Left lobe of liver (tissue), 2 donors: ENCODE data around the gene CLBA1. TPM values are rescaled to one million over a fixed set of nuclear protein-coding genes. Genes with fewer than 3 reads are reported as not detected.
"Not testable (repeated sequence)": the region's sequence is repeated elsewhere in the genome, so short reads cannot be mapped to it uniquely, and the experiment has no call there.

Source experiments
- ATAC-seq: fragments of 200-7000 bp; cut with Tn5 transposase; one replicate; pipeline ENCODE4 v1.9.1; 2020; ENCODE audit warnings: mild to moderate bottlenecking, moderate library complexity
- DNase-seq: peaks from one replicate; pipeline ENCODE4 v3.0.0-alpha.2; 2020; ENCODE audit warnings: low spot score
- total RNA-seq: library from RNA; stranded (reverse); gene quantifications from one replicate; pipeline ENCODE4 v1.2.1, GENCODE V29; 2021
- donor health status: DM: no; HTN: no; CAD: no; lungs with moderate emphysema.
- donor health status: DM: no; HTN: yes; CAD: no.

Gene CLBA1
- total RNA-seq, 1 donor from 2014 or later = 2.2 TPM

GRCh38 chr14:105020815-105021655 lies 35.4 kb downstream of the CLBA1 start, which contains the start of gene CDCA4:
Gene CDCA4 (minus strand): TSS chr14:105021083. CDS start chr14:105011929, 9,154 bp downstream.
- ATAC-seq (peak; percentile 96), DNase-seq (peak; percentile 98)

DNA sequence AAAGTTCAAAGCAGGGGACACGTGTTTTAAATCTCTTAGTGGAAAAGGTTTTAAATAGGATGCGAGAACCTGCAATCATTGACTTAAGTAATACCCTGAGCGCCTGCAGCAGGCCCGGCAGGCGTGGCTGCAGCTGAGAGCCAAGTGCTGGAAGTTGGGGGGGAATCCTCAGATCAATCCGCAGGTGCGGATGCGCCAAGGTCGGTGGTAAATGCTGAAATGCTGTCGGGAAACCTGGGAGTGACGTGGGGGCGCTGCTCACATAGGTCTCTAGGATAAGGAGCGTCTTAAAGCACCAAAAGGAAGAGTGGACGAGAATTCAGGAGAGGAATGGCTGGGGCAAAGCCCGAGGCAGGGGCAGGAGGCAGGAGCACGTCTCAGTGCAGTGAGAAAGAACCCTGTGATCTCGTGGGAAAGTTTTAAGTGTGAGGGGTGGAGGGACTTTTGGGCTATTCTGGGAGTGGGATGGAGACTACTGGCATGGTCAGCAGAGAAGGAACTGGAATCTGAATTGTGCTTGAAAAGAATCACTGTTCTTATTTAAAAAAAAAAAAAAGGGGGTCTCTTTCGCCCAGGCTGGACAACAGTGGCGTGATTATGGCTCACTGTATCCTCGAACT lies 36.2 kb downstream of the CLBA1 start:
- ATAC-seq = no peak
- DNase-seq = peak; percentile 51

DNA sequence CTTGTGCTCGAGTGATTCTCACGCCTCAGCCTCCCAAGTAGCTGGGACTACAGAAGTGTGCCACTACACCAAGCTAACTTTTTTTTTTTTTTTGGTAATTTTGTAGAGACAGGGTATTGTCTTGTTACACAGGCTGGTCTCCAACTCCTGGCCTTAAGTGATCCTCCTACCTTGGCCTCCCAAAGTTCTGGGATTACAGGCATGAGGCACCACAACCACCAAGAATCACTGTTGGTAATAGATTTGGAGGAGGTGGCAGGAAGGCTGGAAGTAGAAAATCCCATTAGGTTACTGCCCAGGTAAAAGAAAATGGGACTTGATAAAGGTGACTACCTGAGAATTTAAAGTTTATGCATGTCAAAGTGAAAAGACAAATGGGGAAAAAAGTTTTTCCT lies 36.7 kb downstream of the CLBA1 start:
- DNase-seq = no peak

GRCh38 chr14:105023144-105023543 lies 37.6 kb downstream of the CLBA1 start:
- ATAC-seq = no peak

More for the DNA sequence above, 36.7 kb downstream of the CLBA1 start:
- no peak for ATAC-seq

DNA sequence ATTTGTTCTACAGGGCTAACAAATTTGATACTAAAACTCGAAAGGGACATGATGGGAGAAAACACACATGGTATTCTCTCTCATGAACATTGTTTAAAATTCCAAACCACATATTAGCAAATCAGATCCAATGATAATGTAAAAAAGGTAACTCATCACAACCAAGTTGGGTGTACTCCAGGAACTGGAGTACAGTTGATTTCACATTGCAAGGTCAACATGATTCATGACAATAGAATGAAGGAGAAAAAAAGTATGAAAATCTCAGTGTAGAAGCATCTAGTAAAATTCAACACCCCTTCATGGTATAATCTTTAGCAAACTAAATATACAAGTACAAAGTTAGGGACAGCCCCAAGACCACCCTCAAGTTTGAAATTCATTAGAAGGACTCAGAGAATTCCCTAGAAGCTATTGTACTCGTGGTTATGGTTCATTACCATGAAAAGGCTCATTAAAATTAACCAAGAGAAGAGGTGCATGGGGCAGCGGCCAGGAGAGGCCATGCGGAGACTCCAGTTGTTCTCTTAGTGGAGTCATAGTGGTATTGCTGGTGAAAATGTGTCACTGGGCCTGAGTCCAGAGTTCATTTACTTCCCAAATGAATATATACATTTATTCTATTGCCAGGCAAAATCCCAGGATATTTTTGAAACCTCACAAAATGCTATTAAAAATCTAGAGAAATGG lies 38.3 kb downstream of the CLBA1 start:
- DNase-seq = no peak
- no peak for ATAC-seq

More at GRCh38 chr14:105023144-105023543, 37.6 kb downstream of the CLBA1 start:
- DNase-seq = no peak

- no peak for DNase-seq
- ATAC-seq = no peak
Measured at GRCh38 chr14:105025429-105025828, 39.8 kb downstream of the CLBA1 start.

DNA sequence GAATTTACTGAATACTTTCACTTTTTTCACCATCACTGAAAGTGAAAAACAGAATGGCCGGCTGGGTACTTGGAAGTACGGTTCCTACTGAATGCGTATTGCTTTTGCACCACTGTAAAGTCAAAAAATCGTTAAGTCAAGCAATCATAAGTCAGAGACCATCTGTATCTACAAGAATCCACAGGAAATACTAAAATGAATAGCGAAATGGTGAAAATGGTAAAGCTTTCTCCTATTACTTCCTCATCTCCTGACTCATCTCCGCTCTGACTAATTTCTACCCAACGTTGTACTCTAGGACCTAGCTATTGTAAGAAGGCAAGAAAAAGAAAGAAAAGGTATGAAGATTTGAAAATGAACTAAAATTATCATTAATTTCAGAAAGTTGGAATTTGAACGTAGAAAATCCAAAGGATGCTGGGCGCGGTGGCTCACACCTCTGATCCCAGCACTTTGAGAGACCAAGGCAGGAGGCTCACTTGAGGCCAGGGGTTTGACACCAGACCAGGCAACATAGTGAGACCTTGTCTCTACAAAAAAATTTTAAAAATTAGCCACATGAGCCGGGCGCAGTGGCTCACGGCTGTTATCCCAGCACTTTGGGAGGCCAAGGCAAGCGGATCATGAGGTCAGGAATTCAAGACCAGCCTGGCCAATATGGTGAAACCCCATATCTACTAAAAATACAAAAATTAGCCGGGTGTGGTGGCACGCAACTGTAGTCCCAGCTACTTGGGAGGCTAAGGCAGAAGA lies 40.6 kb downstream of the CLBA1 start:
- ATAC-seq (no peak), DNase-seq (no peak)

DNA sequence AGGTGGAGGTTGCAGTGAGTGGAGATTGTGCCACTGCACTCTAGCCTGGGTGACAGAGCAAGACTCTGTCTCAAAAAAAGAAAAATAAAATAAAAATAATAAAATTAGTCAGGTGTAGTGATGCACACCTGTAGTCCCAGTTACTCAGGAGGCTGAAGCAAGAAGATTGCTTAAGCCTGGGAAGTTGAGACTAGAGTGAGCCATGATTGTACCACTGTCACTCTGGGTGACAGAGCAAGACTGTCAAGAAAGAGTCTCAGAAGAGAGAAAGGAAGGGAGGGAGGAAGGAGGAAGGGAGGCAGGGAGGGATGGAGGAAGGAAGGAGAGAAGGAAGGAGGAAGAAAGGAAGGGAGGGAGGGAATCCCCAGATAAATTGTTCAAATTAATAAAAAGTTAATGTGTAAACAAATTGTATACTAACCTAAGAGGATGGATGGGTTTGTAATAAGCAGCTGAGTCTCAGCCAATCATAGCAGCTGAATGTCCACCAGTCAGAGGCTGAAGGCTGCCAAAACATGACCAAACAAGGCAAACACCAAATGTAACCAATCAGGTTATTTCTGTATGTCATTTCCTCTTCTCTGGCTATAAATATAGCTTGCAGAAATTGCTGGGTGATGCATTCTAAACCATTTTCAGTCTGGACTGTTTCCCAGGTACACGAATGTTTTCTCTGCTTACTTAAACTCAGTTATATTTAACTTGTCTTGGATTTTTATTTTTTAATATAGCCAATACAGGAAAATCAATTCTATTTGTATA lies 41.4 kb downstream of the CLBA1 start:
- no peak for DNase-seq

DNA sequence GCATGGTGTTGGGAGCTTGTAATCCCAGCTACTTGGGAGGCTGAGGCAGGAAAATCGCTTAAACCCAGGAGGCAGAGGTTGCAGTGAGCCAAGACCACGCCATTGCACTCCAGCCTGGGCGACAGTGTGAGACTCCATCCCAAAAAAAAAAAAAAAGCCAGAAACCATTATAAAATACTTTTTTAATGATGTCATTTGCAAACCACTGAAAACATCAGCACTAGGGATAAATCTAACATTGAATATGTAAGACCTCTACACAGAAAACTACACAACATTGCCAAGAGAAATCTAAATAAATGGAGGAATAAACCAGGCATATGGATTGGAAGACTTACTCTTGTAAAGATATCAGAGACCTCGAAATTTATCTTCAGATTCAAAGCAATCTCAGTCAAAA lies 42.1 kb downstream of the CLBA1 start:
- not testable (repeated sequence) for DNase-seq, ATAC-seq

More for the DNA sequence above, 41.4 kb downstream of the CLBA1 start:
- no peak for ATAC-seq

GRCh38 chr14:105028251-105028927 lies 42.8 kb downstream of the CLBA1 start:
- DNase-seq = no peak

GRCh38 chr14:105029402-105029801 lies 43.8 kb downstream of the CLBA1 start:
- ATAC-seq (no peak), DNase-seq (no peak)

More at GRCh38 chr14:105028251-105028927, 42.8 kb downstream of the CLBA1 start:
- no peak for ATAC-seq

- ATAC-seq = no peak
- no peak for DNase-seq
Measured at GRCh38 chr14:105030194-105030593, 44.6 kb downstream of the CLBA1 start.

DNA sequence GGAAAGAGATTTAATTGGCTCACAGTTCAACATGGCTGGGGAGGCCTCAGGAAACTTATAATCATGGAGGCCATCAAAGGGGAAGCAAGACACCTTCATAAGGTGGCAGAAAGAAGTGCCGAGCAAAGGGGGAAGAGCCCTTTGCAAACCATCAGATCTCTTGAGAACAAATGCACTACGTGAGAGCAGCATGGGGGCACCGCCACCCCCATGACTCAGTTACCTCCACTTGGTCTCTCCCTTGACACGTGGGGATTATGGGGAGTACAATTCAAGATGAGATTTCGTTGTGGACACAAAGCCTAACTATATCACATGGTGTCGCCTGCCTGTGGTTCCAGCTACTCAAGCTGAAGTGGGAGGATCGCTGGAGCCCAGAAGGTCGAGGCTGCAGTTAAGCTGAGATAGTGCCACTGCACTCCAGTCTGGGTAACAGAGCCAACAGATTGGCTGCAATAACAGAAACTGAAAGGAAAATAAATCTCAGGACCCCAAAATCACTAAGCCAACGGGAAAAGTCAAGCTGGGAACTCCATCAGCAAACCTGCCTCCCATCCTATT lies 45.3 kb downstream of the CLBA1 start:
- DNase-seq = no peak
- ATAC-seq = no peak

DNA sequence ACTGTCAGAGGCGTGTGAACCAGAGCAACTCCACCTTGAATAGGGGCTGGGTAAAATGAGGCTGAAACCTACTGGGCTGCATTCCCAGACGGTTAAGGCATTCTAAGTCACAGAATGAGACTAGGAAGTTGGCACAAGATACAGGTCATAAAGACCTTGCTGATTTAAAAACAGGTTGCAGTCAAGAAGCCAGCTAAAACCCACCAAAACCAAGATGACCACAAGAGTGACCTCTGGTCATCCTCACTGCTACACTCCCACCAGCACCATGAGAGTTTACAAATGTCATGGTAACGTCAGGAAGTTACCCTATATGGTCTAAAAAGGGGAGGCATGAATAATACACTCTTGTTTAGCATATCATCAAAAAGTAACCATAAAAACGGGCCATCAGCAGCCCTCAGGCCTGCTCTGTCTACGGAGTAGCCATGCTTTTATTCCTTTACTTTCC lies 46.9 kb downstream of the CLBA1 start:
- DNase-seq, ATAC-seq: not testable (repeated sequence)

- DNase-seq, ATAC-seq: not testable (repeated sequence)
Measured at GRCh38 chr14:105033412-105033900, 47.9 kb downstream of the CLBA1 start.

- DNase-seq (no peak), ATAC-seq (no peak)
Measured at GRCh38 chr14:105034315-105035039, 48.9 kb downstream of the CLBA1 start.

DNA sequence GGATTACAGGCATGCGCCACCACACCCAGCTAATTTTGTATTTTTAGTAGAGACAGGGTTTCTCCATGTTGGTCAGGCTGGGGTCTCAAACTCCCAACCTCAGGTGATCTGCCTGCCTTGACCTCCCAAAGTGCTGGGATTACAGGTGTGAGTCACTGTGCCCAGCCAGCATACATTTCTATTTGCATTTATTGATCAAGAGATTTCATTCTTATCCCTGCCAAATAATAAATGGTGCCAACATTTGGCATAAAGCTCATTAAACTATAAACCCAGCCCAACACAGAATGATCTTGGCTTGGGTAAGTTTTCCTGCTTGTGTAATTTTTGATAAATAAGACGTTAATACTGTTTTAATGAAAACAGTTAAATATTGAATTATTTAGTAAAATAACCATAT lies 50.0 kb downstream of the CLBA1 start:
- ATAC-seq = not testable (repeated sequence)

More for the DNA sequence above, 50.0 kb downstream of the CLBA1 start:
- not testable (repeated sequence) for DNase-seq
